ENCODE data around the gene CTDNEP1.

CTDNEP1 gene

GRCh38 chr17:7215652-7216180 lies 35.8 kb downstream of the CTDNEP1 start:
- TF ChIP-seq CTCF (conservative IDR thresholded peaks at IDR 0.05) (no peak), ZFX (IDR thresholded peaks at IDR 0.05) (no peak)
- no peak overlapping the region for H3K27ac ChIP-seq

GRCh38 chr17:7215136-7215638 lies 36.3 kb downstream of the CTDNEP1 start:
- no peak overlapping the region for H3K27ac ChIP-seq
- TF ChIP-seq CTCF (conservative IDR thresholded peaks at IDR 0.05): peak; percentile 20; the same call in 1 of the 2 replicates
- TF ChIP-seq ZFX (IDR thresholded peaks at IDR 0.05): no peak

GRCh38 chr17:7214300-7215135 lies 37.0 kb downstream of the CTDNEP1 start:
- no peak overlapping the region for H3K27ac ChIP-seq
- peak; percentile 55 for TF ChIP-seq CTCF (conservative IDR thresholded peaks at IDR 0.05)
- no peak for TF ChIP-seq ZFX (IDR thresholded peaks at IDR 0.05)

DNA sequence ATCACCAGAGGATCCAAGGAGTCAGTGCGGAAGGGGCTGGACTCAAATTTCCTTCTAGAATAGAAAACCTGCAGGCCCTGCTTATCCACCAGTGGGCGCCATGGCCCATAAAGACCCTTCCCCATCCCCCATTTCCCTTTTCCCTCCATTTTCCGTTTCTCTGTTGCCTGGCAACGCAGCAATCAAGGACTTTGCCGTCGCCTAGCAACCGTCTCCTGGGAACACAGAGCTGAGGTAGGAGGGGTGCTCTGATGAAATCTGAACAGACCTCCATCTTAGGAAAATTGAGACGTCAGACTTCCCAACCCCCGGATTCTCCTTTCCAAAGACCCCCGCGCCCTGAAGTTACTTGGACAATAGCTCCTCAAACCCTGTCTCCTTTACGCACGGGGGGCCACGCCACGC lies 37.6 kb downstream of the CTDNEP1 start:
- no peak overlapping the region for H3K27ac ChIP-seq
- TF ChIP-seq ZFX (IDR thresholded peaks at IDR 0.05): no peak
- no peak; the same call in 1 of the 2 replicates for TF ChIP-seq CTCF (conservative IDR thresholded peaks at IDR 0.05)

- TF ChIP-seq CTCF (conservative IDR thresholded peaks at IDR 0.05) (no peak), ZFX (IDR thresholded peaks at IDR 0.05) (no peak)
- H3K27ac ChIP-seq: no peak overlapping the region
Observed at GRCh38 chr17:7211491-7212273, 39.9 kb downstream of the CTDNEP1 start.

DNA sequence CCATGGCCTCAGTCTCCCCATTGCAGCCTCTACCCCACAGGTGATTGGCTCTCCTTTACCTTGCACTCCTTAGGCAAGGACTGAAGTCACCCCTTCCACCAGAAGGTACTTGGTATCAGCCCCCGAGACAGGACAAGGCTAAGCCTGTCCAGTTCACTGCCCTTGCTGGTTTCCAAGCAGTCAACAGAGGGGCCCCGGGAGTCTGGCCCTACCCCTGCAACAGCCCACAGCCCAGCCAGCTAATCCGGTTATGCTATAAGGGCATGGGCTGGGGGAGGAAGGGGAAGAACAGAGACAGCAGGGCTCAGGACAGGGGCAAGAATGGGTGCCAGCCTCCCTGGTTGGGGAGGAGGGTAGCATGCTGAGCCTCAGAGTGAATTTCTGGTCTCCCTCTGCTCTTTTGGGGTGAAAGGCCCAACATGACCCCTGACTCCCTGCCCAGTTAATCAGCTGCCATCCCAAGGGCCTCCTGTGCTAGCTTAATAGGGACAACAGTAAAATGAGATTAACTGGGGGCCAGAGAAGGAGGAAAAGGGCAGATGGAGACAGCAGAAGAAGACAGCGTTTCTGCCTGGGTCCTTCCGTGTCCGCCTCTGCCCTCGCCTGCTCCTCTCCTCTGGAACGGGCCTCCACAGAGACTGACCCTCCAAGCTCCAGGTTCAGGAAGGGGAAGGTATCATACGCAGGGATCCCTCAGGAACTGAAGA lies 42.6 kb downstream of the CTDNEP1 start:
- TF ChIP-seq CTCF (conservative IDR thresholded peaks at IDR 0.05) (no peak), ZFX (IDR thresholded peaks at IDR 0.05) (no peak)
- no peak overlapping the region for H3K27ac ChIP-seq
